ENCODE measurements around the gene KATNAL1. TPM values are rescaled to one million over a fixed set of nuclear protein-coding genes. Genes with fewer than 3 reads are reported as not detected.
A peak's percentile ranks its signal among the peaks of the same experiment; 100 is the strongest.

The KATNAL1 gene
- polyA plus RNA-seq, 1 donor (not counting 4 experiments of a cell fraction or from before 2014, with no cell fraction given): 10.1 TPM

GRCh38 chr13:30234619-30235162 is 72.7 kb downstream of the KATNAL1 start:
- no peaks in the 10 kb centered on the region for H3K79me2 ChIP-seq (ENCODE audit: control insufficient read depth, insufficient read depth, low read length)
- dilution Hi-C loops (cut with MboI; ENCODE audit: extremely low pct_ligation_motif_present, low sequenced_read_pairs): no loop called here
- no peak overlapping the region for H3K27ac ChIP-seq (ENCODE audit: control insufficient read depth, insufficient read depth, low read length)

GRCh38 chr13:30224732-30225131 is 82.6 kb downstream of the KATNAL1 start:
- H3K4me2 ChIP-seq (ENCODE audit: control insufficient read depth, extremely low read depth, insufficient read depth, low read depth, low read length): peak overlapping the region; percentile 17
- dilution Hi-C loops (cut with MboI; ENCODE audit: extremely low pct_ligation_motif_present, low sequenced_read_pairs): no loop called here

More at GRCh38 chr13:30234619-30235162, 72.7 kb downstream of the KATNAL1 start:
- Histone ChIP-seq H3K9me1 (ENCODE audit: control insufficient read depth, extremely low read depth, insufficient read depth, low read length) (no peaks in the 10 kb centered on the region), H3K4me1 (ENCODE audit: control insufficient read depth, extremely low read depth, insufficient read depth, low read length) (no peaks in the 10 kb centered on the region), H3K9ac (ENCODE audit: control insufficient read depth, extremely low read depth, insufficient read depth, low read length) (no peak overlapping the region), H3K4me2 (ENCODE audit: control insufficient read depth, extremely low read depth, insufficient read depth, low read depth, low read length) (no peak overlapping the region), H3K9me3 (ENCODE audit: control insufficient read depth, low read depth, low read length) (no peaks in the 10 kb centered on the region), H2AFZ (ENCODE audit: control insufficient read depth, low read length) (no peak overlapping the region), H4K20me1 (ENCODE audit: control insufficient read depth, extremely low read depth, insufficient read depth, low read length) (no peaks in the 10 kb centered on the region), H3K4me3 (ENCODE audit: control insufficient read depth in 2 of 3, extremely low read depth in 1 of 3, insufficient read depth in 2 of 3, low read depth in 1 of 3, low read length in 3 of 3) (no peak overlapping the region), H3K36me3 (ENCODE audit: control insufficient read depth in 2 of 2, extremely low read depth in 1 of 2, insufficient read depth in 2 of 2, low read length in 2 of 2) (peaks cover 1 to 2% of the 10 kb centered on the region in 2 experiments), H3K27me3 (ENCODE audit: control insufficient read depth, extremely low read depth, insufficient read depth, low read length) (no peaks in the 10 kb centered on the region)
- TF ChIP-seq, protein P1, sequence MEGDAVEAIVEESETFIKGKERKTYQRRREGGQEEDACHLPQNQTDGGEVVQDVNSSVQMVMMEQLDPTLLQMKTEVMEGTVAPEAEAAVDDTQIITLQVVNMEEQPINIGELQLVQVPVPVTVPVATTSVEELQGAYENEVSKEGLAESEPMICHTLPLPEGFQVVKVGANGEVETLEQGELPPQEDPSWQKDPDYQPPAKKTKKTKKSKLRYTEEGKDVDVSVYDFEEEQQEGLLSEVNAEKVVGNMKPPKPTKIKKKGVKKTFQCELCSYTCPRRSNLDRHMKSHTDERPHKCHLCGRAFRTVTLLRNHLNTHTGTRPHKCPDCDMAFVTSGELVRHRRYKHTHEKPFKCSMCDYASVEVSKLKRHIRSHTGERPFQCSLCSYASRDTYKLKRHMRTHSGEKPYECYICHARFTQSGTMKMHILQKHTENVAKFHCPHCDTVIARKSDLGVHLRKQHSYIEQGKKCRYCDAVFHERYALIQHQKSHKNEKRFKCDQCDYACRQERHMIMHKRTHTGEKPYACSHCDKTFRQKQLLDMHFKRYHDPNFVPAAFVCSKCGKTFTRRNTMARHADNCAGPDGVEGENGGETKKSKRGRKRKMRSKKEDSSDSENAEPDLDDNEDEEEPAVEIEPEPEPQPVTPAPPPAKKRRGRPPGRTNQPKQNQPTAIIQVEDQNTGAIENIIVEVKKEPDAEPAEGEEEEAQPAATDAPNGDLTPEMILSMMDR (optimal IDR thresholded peaks at IDR 0.05 in 1 of 3, IDR thresholded peaks at IDR 0.05 in 1 of 3, conservative IDR thresholded peaks at IDR 0.05 in 1 of 3; ENCODE audit: extremely low read depth in 1 of 3, insufficient read depth in 2 of 3, low read length in 3 of 3): no peak
- TF ChIP-seq EZH2 (IDR thresholded peaks at IDR 0.05; ENCODE audit: low read length): no peak
- FAIRE-seq: no peak
- DNase-seq (ENCODE audit: low read depth, low spot score): no peak

More at GRCh38 chr13:30224732-30225131, 82.6 kb downstream of the KATNAL1 start:
- FAIRE-seq: peak; percentile 83
- Histone ChIP-seq H3K79me2 (ENCODE audit: control insufficient read depth, insufficient read depth, low read length) (no peaks in the 10 kb centered on the region), H3K4me3 (ENCODE audit: control insufficient read depth in 2 of 3, extremely low read depth in 1 of 3, insufficient read depth in 2 of 3, low read depth in 1 of 3, low read length in 3 of 3) (no peak overlapping the region), H4K20me1 (ENCODE audit: control insufficient read depth, extremely low read depth, insufficient read depth, low read length) (no peaks in the 10 kb centered on the region), H3K36me3 (ENCODE audit: control insufficient read depth in 2 of 2, extremely low read depth in 1 of 2, insufficient read depth in 2 of 2, low read length in 2 of 2) (peaks cover 3% of the 10 kb centered on the region in 2 experiments), H2AFZ (ENCODE audit: control insufficient read depth, low read length) (no peak overlapping the region), H3K9ac (ENCODE audit: control insufficient read depth, extremely low read depth, insufficient read depth, low read length) (no peak overlapping the region), H3K27ac (ENCODE audit: control insufficient read depth, insufficient read depth, low read length) (no peak overlapping the region), H3K9me3 (ENCODE audit: control insufficient read depth, low read depth, low read length) (no peaks in the 10 kb centered on the region), H3K9me1 (ENCODE audit: control insufficient read depth, extremely low read depth, insufficient read depth, low read length) (no peaks in the 10 kb centered on the region), H3K27me3 (ENCODE audit: control insufficient read depth, extremely low read depth, insufficient read depth, low read length) (no peaks in the 10 kb centered on the region), H3K4me1 (ENCODE audit: control insufficient read depth, extremely low read depth, insufficient read depth, low read length) (peaks cover 10% of the 10 kb centered on the region)
- peak; percentile 17 for DNase-seq (ENCODE audit: low read depth, low spot score)
- no peak for TF ChIP-seq EZH2 (IDR thresholded peaks at IDR 0.05; ENCODE audit: low read length)
- TF ChIP-seq, protein P1 (optimal IDR thresholded peaks at IDR 0.05 in 1 of 3, IDR thresholded peaks at IDR 0.05 in 1 of 3, conservative IDR thresholded peaks at IDR 0.05 in 1 of 3; ENCODE audit: extremely low read depth in 1 of 3, insufficient read depth in 2 of 3, low read length in 3 of 3): no peak
